C4-2B (cell line): ENCODE results near the gene GHRH.

ENCODE experiments used
- H3K27ac ChIP-seq: fragments of 450-650 bp; 2 replicates; pipeline ENCODE4 v1.5.1; 2017
- CTCF ChIP-seq: fragments of 450-650 bp; conservative IDR thresholded peaks from 2 replicates; pipeline ENCODE4 v1.5.1; 2017; ENCODE audit warnings: mild to moderate bottlenecking
- ZFX ChIP-seq: fragments of 450-650 bp; IDR thresholded peaks from 2 replicates; pipeline ENCODE4 v1.6.1; 2017

Gene GHRH

DNA sequence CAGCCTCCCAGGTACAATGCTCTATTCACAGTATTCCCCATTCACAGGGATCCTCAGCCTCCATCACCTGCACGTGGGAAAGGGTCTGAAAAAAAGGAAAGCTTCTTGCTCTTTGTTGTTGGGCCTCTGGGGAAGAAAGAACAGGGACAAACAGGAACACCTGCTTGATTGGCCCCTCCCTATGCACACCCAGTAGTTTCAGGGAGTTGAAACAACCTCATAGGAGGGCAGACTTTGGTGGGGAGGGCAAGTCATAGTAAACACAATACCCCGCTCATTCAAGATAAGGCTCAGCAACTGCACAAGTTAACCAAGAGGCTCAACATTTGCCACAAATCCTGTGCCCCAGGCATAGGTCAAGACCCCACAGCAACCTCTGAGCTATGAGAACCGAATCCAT is 1.7 kb downstream of the GHRH start:
- H3K27ac ChIP-seq = no peak overlapping the region
- TF ChIP-seq ZFX (no peak), CTCF (no peak)

DNA sequence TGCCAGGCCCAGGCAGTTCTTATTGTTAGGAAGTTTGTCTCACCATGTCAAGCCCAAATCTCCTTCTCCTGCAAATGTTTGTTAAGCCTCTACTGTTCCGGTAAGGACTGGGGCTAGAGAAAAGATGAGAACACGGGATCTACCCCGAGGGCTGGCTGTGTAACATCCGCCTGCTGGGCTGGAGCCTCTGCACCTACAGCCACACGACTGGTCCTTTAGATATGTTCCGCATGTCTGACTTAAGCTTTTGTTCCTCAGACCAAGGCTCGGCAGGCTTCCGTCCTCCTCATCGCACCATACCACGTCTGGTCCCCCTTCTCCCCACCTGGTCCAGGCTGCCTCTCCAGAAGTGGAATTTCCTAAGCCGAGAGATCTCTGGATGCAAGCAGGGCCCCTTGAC is 2.6 kb downstream of the GHRH start:
- TF ChIP-seq ZFX = no peak
- TF ChIP-seq CTCF = no peak
- H3K27ac ChIP-seq = no peak overlapping the region

DNA sequence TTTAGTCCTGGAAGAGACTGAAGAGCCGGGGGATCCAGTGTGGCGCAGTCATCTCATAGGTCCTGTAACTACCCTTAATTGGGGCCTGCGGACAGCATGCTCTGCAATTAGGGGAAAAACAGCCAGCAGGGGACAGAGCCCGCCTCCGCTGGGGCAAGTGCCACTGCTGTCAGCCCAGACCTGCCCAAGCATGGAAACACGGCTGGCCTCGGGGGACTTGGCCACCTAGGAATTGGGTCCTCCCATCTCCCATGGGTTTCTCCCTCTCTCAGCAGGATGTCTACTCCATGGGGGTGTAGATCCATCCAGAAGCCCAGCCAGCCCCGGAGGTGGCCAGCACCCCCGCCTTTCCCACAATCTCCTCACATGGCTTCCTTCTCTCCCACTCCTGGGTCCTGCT is 3.6 kb downstream of the GHRH start:
- H3K27ac ChIP-seq = no peak overlapping the region
- no peak for TF ChIP-seq ZFX
- TF ChIP-seq CTCF = no peak

DNA sequence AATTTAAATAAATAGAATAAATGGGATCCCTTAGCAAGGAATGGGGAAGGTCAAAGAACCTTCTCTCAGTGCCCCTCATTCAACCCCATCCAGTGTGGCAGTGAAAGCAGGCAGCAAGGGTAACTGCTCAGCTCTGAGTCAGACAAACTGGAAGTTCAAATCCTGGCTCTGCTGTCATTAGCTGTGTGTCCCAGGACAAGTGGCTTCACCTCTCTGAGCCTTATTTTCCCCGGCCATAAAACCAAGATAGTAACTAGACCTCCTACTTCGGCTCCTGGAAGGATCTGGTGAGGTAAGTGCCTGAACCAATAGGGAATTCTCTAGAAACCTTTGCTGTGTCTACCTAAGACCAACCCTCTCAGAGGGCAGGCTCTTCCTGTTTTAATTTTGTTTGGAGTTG is 4.1 kb downstream of the GHRH start:
- no peak overlapping the region for H3K27ac ChIP-seq
- TF ChIP-seq ZFX (no peak), CTCF (no peak)

DNA sequence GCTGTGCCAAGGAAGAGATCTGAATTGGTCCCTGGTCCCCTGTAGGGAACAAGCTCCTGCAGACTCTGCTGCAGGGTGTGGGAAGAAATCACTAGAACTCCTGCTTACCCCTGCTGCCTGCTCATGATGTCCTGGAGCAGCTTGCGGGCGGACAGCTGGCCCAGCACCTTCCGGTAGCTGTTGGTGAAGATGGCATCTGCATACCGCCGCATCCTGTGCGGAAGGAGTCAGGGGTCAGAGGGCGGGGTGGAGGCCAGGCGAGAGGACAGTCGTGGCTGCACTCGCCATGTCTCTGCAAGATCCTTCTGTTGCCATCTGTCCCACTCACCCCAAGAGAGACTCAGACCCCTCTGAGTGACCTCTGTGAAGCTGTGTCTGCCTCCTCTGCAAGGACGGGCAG is 5.3 kb downstream of the GHRH start:
- no peak for TF ChIP-seq CTCF
- TF ChIP-seq ZFX = no peak
- no peak overlapping the region for H3K27ac ChIP-seq

GRCh38 chr20:37254114-37254878 is 7.3 kb downstream of the GHRH start:
- no peak overlapping the region for H3K27ac ChIP-seq
- TF ChIP-seq ZFX (no peak), CTCF (no peak)

- TF ChIP-seq CTCF (no peak), ZFX (no peak)
- no peak overlapping the region for H3K27ac ChIP-seq
Measured at GRCh38 chr20:37253087-37253486, 8.5 kb downstream of the GHRH start.
